Urinary bladder (tissue), 4 donors: ENCODE data around the gene GNG12. TPM values are rescaled to one million over a fixed set of nuclear protein-coding genes. Genes with fewer than 3 reads are reported as not detected.
A peak's percentile ranks its signal among the peaks of the same experiment; 100 is the strongest.

Experiments
- DNase-seq: peaks from one replicate; pipeline ENCODE4 v3.0.0-alpha.2; 2015; ENCODE audit errors: extremely low spot score
- H3K27ac ChIP-seq: one replicate; pipeline ENCODE4 v1.5.1; 2013; ENCODE audit warnings: low read depth, mild to moderate bottlenecking, moderate library complexity
- H3K36me3 ChIP-seq: one replicate; pipeline ENCODE4 v1.6.1; 2013; ENCODE audit warnings: mild to moderate bottlenecking, moderate library complexity; ENCODE audit not compliant: insufficient read depth
- H3K4me1 ChIP-seq: one replicate; pipeline ENCODE4 v1.6.1; 2013; ENCODE audit warnings: mild to moderate bottlenecking, moderate library complexity; ENCODE audit not compliant: insufficient read depth
- H3K4me3 ChIP-seq: one replicate; pipeline ENCODE4 v1.5.1; 2013; ENCODE audit warnings: low read depth, low read length
- WGBS: extraction: QIAGEN DNeasy Blood & Tissue Kit; methylation state at CpG from one replicate; pipeline ENCODE4 v1.1.7; 2013; 5-methylcytosine and 5-hydroxymethylcytosine counted together
- polyA plus RNA-seq: library from polyadenylated mRNA; stranded (reverse); fragments of 200-250 nt; gene quantifications from one replicate; pipeline ENCODE4 v1.2.3, GENCODE V29; 2013
- total RNA-seq: library from RNA; depleted of rRNA; stranded (reverse); fragments of >200 nt; gene quantifications from one replicate; pipeline ENCODE4 v1.2.3, GENCODE V29; 2014
- donor health status: healthy with polysubstance abuse.
- donor health status: healthy.

GNG12 gene
- total and polyA plus RNA-seq, 2 donors = 79.4 to 264 TPM

DNA sequence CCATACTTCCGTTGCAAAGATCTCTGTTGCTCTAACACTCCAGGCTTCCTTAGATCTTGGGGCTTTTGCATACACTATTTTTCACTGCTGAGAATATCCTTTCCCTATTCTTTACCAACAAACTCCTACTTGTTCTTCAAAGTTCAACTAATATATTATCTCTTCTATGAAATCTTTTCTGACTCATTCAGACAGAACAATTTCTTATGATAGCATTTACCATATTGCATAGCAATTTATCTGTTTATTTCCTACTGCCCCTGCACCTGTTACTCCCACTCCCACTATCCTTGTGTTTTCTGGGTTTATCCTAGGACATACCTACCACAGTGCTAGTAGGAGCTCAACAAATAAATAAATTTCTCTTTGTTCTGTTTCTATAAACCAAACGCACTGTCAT lies 137.3 kb downstream of the GNG12 start:
- no peak for DNase-seq
- 90% methylated on average over 2 of the region's 2 CpGs for WGBS
- Histone ChIP-seq H3K36me3 (no peaks in the 10 kb centered on the region), H3K4me1 (no peaks in the 10 kb centered on the region), H3K4me3 (no peak overlapping the region), H3K27ac (no peak overlapping the region)

DNA sequence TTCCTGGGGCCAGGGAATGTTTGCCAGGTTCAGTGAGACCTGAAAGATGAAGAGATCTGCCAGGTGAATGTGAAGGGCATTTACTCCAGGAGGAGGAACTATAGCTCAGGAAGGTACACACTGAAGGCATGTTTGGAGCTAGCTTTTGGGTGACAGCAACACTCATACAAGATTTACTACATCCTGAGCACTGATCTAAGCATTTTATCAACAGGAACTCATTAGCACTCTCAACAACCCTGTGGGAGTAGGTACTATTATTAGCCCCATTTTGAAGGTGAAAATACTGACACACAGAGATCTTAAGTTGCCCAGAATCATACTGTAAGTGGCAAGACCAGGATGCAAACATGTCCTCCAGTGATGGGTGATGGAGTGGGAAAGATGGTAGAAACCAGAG lies 141.6 kb downstream of the GNG12 start:
- no peaks in the 10 kb centered on the region for H3K4me1 ChIP-seq
- DNase-seq = no peak
- H3K36me3 ChIP-seq = peaks cover 2% of the 10 kb centered on the region
- H3K27ac ChIP-seq = no peak overlapping the region
- H3K4me3 ChIP-seq = no peak overlapping the region

DNA sequence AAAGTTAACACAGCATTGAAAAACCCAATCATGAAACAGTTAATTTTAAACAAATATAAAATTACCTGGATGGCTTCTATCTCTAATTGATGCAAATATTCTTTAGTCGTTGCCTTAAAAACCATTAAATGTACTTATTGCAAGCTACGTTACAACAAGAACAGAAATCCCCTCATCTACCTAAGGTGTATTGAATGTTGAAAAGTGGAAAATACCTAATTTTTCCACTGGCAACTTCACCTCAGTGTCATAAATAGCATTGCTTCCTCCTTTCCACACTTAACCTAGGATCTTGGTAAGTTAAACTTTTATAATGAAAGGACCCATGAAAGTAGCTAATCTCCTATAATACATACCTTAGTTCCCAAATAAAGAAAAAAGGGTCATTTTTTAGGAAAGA lies 142.9 kb downstream of the GNG12 start:
- H3K36me3 ChIP-seq = peaks cover 2% of the 10 kb centered on the region
- DNase-seq = no peak
- no peak overlapping the region for H3K4me3 ChIP-seq
- WGBS = 91% methylated on average over 2 of the region's 2 CpGs
- no peaks in the 10 kb centered on the region for H3K4me1 ChIP-seq
- no peak overlapping the region for H3K27ac ChIP-seq

DNA sequence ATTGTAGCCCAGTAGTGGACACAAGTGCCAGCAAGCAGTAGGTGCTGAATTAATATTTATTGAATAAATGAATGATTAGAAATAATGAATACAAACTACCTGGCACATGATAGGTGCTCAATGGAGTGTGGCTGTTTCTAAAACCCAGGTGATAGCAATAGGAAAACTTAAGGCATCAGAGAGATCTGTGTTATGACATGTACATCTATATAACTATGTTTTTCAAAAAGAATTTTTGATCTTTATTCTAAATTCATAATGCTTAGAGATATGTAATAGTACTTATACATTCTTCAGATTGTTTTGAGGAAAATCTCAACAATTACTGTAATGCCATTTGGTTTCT lies 143.3 kb downstream of the GNG12 start:
- H3K4me3 ChIP-seq = no peak overlapping the region
- H3K4me1 ChIP-seq = no peaks in the 10 kb centered on the region
- H3K27ac ChIP-seq = no peak overlapping the region
- H3K36me3 ChIP-seq = peaks cover 2% of the 10 kb centered on the region
- no peak for DNase-seq

DNA sequence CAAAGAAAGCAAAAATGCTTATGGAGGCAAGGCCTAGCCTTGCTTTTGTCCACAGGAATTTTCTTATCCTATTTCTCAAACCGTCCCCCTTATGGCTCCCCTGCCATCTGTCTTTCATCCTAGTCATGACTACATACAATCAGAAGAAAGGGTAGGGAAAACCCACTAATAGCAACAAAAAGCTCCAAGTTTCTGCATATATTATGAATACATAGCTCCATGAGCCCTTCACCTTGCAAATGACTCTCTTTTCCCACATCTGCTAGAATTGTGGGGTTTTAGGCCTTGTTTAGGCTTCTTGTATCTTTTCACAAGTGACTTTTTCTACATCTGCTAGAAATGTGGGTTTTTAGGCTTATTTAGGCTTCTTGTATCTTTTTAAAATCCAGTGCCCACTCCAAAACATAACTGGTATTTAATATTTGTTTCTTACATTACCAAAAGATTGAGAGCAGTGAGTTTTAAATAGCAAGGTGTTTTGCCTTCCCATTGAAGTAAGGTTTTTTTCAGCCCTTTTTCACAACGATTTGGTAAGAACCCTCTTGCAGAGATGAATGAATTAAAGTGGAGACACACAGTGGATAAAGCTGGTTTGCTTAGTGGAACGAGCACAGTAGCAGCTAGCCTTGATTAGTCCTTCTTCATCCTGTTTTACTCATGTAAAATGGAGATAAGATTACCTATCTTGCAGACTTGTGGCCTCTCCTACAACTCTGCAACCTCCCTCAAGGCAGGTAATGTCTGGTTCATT lies 143.8 kb downstream of the GNG12 start:
- no peak for DNase-seq
- Histone ChIP-seq H3K27ac (no peak overlapping the region), H3K4me1 (no peaks in the 10 kb centered on the region), H3K4me3 (no peak overlapping the region), H3K36me3 (peaks cover 2% of the 10 kb centered on the region)
- 75% methylated on average over 3 of the region's 3 CpGs for WGBS

DNA sequence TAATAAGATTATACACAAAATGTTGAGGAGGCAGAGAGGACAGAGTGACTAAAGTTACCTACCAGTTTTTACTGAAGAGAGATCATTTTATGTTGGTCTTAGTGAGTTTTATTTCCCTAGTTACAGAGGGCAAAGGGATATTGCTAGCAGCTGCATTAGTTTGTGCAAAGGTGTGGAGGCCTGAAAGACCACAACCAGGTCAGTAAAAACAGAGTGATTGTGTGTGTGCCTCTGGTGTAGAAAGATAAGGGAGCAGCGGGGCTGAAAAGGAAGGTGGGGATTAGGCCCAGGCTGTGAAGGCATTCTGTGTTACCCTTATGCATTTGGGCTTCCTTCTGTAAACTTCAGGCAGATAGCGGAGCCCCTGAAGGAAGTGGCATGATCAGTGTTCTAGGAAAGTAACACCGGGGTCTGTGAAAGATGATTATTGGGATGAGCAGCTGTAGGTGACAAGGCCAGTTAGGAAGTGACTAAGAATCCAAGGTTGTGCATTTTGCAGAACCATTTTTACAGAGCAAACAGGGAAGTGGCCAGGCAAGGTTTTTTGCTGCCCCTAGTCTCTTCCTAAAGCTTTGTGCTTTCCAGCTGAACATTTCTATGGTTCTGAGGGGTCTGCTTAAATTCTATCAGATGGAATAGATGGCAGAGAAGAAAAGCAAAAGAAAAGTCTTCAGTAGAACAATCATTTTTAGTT lies 144.6 kb downstream of the GNG12 start:
- no peak overlapping the region for H3K27ac ChIP-seq
- no peaks in the 10 kb centered on the region for H3K4me1 ChIP-seq
- WGBS = 79% methylated on average over 3 of the region's 3 CpGs
- H3K36me3 ChIP-seq = peaks cover 2% of the 10 kb centered on the region
- H3K4me3 ChIP-seq = no peak overlapping the region
- no peak for DNase-seq

DNA sequence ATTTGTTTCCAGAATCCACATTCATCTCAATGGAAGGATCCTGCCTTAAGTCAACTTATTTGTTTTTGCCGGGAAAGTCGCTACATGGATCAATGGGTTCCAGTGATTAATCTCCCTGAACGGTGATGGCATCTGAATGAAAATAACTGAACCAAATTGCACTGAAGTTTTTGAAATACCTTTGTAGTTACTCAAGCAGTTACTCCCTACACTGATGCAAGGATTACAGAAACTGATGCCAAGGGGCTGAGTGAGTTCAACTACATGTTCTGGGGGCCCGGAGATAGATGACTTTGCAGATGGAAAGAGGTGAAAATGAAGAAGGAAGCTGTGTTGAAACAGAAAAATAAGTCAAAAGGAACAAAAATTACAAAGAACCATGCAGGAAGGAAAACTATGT lies 145.6 kb downstream of the GNG12 start:
- H3K4me3 ChIP-seq = no peak overlapping the region
- WGBS = 70% methylated on average over 4 of the region's 4 CpGs
- H3K4me1 ChIP-seq = no peaks in the 10 kb centered on the region
- no peak overlapping the region for H3K27ac ChIP-seq
- peaks cover 2% of the 10 kb centered on the region for H3K36me3 ChIP-seq
- DNase-seq = no peak

DNA sequence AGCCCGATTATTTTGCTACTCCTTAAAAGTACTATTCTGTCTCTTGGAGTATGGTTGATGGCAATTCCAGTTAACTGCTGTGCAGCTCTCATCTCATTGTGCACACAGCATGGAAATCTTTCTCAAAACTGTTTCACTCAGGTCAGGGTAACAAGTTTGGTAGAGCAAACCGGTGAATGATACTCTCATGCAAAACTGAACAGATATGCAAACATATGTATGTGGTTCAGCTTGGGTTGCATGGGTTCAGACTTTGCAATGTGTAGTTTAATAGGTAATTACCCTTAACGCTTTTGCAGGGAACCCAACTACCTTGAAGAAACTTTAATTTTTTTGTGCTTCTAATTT lies 146.1 kb downstream of the GNG12 start:
- Histone ChIP-seq H3K4me3 (no peak overlapping the region), H3K27ac (no peak overlapping the region), H3K36me3 (peaks cover 2% of the 10 kb centered on the region), H3K4me1 (no peaks in the 10 kb centered on the region)
- WGBS = 59% methylated on average over 3 of the region's 3 CpGs
- DNase-seq = no peak

DNA sequence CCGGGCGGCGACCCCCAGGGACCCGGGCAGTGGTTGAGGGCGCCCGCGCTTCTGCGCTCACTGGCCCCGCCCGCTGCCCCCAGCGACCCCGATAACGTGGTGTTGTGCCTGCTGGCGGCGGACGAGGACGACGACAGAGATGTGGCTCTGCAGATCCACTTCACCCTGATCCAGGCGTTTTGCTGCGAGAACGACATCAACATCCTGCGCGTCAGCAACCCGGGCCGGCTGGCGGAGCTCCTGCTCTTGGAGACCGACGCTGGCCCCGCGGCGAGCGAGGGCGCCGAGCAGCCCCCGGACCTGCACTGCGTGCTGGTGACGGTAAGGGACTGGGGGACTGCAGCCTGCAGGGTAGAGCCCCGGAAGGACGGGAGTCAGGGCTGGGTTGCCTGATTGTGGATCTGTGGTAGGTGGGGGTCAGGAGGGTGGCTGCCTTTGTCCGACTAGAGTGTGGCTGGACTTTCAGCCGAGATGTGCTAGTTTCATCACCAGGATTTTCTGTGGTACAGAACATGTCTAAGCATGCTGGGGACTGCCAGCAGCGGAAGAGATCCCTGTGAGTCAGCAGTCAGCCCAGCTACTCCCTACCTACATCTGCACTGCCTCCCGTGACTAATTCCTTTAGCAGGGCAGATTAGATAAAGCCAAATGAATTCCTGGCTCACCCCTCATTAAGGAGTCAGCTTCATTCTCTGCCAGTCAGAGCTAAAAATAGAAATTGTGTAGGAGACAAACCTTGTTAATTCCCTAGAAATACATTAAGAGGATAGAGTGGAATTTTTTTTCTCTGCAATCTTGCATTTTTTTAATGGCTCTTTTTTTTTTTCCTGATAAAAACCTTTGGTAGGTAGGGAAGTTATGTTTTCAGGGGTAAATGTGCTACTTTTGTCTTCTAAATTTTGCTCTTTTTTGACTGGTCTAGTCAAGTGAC lies 146.7 kb downstream of the GNG12 start:
- under 1% methylated on average over 43 of the region's 43 CpGs for WGBS
- DNase-seq = peak; percentile 70
- Histone ChIP-seq H3K27ac (peak overlapping the region; percentile 98), H3K36me3 (peaks cover 2% of the 10 kb centered on the region), H3K4me1 (no peaks in the 10 kb centered on the region), H3K4me3 (peak overlapping the region; percentile 72)

DNA sequence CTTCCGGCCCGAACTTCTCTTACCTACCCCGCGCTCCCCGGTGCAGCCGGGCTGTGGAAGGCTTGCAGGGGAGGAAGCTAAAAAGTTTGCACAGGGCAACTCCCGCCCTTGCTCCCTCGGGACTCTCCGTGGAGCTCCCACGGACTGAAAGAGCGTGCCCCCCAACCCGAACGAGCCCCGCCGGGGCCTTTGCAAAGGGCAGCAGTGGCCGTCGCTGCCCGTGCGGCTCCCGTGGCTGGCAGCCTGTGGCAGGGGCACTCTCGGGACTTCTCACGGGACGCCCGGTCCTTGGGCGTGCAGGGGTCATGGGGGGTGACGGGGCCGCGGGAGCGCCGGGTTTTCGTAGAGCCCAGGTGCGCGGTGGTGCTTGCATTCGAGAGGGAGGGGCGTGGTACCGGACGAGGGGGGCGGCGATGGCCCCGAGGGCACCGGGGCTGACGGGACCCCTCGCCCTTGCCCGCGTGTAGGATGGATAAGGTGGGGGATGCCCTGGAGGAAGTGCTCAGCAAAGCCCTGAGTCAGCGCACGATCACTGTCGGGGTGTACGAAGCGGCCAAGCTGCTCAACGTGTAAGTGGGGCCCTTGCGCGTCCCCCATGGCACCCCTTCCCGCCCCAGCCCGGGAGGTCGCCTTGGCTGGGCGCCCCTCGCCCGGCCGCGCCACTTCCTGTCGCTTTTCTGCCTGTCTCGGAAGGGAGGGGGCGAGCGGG lies 147.6 kb downstream of the GNG12 start:
- Histone ChIP-seq H3K4me3 (peak overlapping the region; percentile 72), H3K36me3 (peaks cover 2% of the 10 kb centered on the region), H3K4me1 (no peaks in the 10 kb centered on the region), H3K27ac (peak overlapping the region; percentile 98)
- WGBS = under 1% methylated on average over 65 of the region's 65 CpGs
- no peak for DNase-seq

DNA sequence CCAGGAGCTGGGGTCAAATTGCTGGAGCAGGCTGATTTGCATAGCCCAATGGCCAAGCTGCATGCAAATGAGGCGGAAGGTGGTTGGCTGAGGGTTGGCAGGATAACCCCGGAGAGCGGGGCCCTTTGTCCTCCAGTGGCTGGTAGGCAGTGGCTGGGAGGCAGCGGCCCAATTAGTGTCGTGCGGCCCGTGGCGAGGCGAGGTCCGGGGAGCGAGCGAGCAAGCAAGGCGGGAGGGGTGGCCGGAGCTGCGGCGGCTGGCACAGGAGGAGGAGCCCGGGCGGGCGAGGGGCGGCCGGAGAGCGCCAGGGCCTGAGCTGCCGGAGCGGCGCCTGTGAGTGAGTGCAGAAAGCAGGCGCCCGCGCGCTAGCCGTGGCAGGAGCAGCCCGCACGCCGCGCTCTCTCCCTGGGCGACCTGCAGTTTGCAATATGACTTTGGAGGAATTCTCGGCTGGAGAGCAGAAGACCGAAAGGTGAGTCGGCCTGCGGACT lies 148.2 kb downstream of the GNG12 start, which contains the start of gene GADD45A:
TSS of gene GADD45A (plus strand) at position 135 of the 491 bp plus-strand sequence. CDS start at position 429, 294 bp downstream.
- Histone ChIP-seq H3K27ac (peak within 1 kb of the TSS; percentile 98), H3K36me3 (peaks cover 2% of the 10 kb centered on the region), H3K4me3 (peak within 1 kb of the TSS; percentile 72), H3K4me1 (no peaks in the 10 kb centered on the region)
- under 1% methylated on average over 39 of the region's 39 CpGs for WGBS
- peak; percentile 96 for DNase-seq

DNA sequence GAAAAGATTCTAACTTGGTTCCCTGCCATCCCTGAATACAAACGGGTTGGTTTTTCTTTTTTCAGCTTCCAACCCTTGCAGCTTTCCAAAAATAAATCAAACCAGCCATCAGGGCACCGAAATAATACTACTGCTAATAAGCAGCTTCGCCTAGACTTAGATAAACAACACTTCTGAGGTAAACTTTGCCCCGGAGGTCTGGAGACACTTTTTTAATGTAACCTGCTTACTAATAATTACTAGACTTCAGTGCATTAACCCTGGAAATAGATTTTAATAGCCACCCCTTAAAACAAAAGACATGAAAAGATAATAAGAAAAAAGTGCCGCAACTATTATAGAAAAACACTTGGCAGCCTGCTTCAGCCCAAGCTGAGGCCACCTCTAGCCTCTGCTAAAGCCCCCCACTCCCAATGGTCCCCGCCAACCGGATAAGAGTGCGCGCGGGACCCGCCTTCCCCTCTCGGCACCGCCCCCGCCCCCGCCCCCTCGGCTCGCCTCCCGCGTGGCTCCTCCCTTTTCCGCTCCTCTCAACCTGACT lies 148.7 kb downstream of the GNG12 start:
- Histone ChIP-seq H3K27ac (no peak overlapping the region), H3K4me3 (peak overlapping the region; percentile 21), H3K36me3 (peaks cover 2% of the 10 kb centered on the region), H3K4me1 (no peaks in the 10 kb centered on the region)
- WGBS = 2% methylated on average over 20 of the region's 20 CpGs
- no peak for DNase-seq
